Suprapubic skin (tissue), 3 donors: ENCODE measurements around the gene RPS21.

ENCODE experiments used
- CTCF ChIP-seq, 2 donors: fragments of 200-600 bp in 1 of 2; fragments of 450-650 bp in 1 of 2; sonication (generic) in 1 of 2; IDR thresholded peaks; one replicate each; pipeline ENCODE4 v1.5.1; 2016 to 2019; ENCODE audit warnings: antibody characterized with exemption in 2 of 2, mild to moderate bottlenecking in 1 of 2, moderate library complexity in 1 of 2
- EP300 ChIP-seq: sonication (generic); formaldehyde crosslinking; IDR thresholded peaks from one replicate; pipeline ENCODE4 v1.6.1; 2017; ENCODE audit warnings: antibody characterized with exemption
- POLR2A ChIP-seq, 2 donors: fragments of 450-650 bp; IDR thresholded peaks; one replicate each; pipeline ENCODE4 v1.6.1; 2017; ENCODE audit warnings: antibody characterized with exemption in 2 of 2, mild to moderate bottlenecking in 2 of 2, moderate library complexity in 2 of 2

GRCh38 chr20:62437927-62438326 lies 51.0 kb downstream of the RPS21 start:
- TF ChIP-seq CTCF (IDR thresholded peaks at IDR 0.05) (no peak), POLR2A (IDR thresholded peaks at IDR 0.05) (no peak), EP300 (no peak)
